Body of pancreas (tissue), 4 donors: ENCODE measurements around the gene DHDH. TPM values are rescaled to one million over a fixed set of nuclear protein-coding genes. Genes with fewer than 3 reads are reported as not detected.

Experiments
- ATAC-seq: fragments of 150-250 bp; one replicate; pipeline ENCODE4 v1.9.1; 2016
- DNase-seq, 4 donors: peaks; one replicate each; pipeline ENCODE4 v3.0.0-alpha.2; 2019
- H3K27ac ChIP-seq, 4 donors: fragments of 200-600 bp; sonication (generic); 1 replicate in 3 of 4; 2 replicates in 1 of 4; pipeline versions ENCODE4 v1.5.1 to v1.6.1; 2016 to 2019; ENCODE audit warnings: mild to moderate bottlenecking in 1 of 4, mixed read lengths in 1 of 4, moderate library complexity in 1 of 4
- H3K27me3 ChIP-seq, 2 donors: fragments of 200-600 bp; sonication (generic); one replicate each; pipeline ENCODE4 v1.6.0; 2016; ENCODE audit warnings: mild to moderate bottlenecking in 1 of 2
- H3K36me3 ChIP-seq, 2 donors: fragments of 200-600 bp; sonication (generic); replicated peaks in 1 of 2; 2 replicates each; pipeline ENCODE4 v1.5.1; 2016; ENCODE audit warnings: low read depth in 2 of 2; ENCODE audit not compliant: insufficient read depth in 1 of 2
- H3K4me1 ChIP-seq: fragments of 200-600 bp; sonication (generic); one replicate; pipeline ENCODE4 v1.6.0; 2016
- H3K4me3 ChIP-seq, 2 donors: fragments of 200-600 bp; sonication (generic); 1 replicate in 1 of 2; 2 replicates in 1 of 2; pipeline ENCODE4 v1.5.1; 2016 to 2019
- H3K9me3 ChIP-seq, 3 donors: fragments of 200-600 bp; sonication (generic); 1 replicate in 2 of 3; 2 replicates in 1 of 3; pipeline ENCODE4 v1.5.1; 2016
- CTCF ChIP-seq, 7 experiments: fragments of 450-650 bp in 4 of 7; fragments of 200-600 bp in 3 of 7; sonication (generic) in 3 of 7; IDR thresholded peaks; one replicate each; pipeline ENCODE4 v1.5.1; 2016 to 2019; ENCODE audit warnings: antibody characterized with exemption in 7 of 7
- POLR2A ChIP-seq, 3 donors: fragments of 450-650 bp; IDR thresholded peaks; one replicate each; pipeline ENCODE4 v1.6.1; 2016; ENCODE audit warnings: antibody characterized with exemption in 3 of 3, mild to moderate bottlenecking in 2 of 3
- WGBS, 2 donors: methylation state at CpG; one replicate each; pipeline ENCODE4 v1.1.5; 2017; 5-methylcytosine and 5-hydroxymethylcytosine counted together
- intact Hi-C: fragments of 100-400 bp; cut with DNase I; formaldehyde crosslinking; loops from one replicate; pipeline ENCODE4 v1.15.1; 2023
- total RNA-seq, 2 donors: library from RNA; depleted of rRNA; stranded (reverse); fragments of >200 nt; gene quantifications; one replicate each; pipeline ENCODE4 v1.1.0, GENCODE V29; 2016

Gene DHDH
- total RNA-seq, 2 donors from 2014 or later, result not detected

- no peaks in the 10 kb centered on the region for H3K36me3 ChIP-seq
- ATAC-seq (no peak), DNase-seq (peak in 1 of 4 donors; percentile 24)
- peaks cover 29% of the 10 kb centered on the region for H3K4me1 ChIP-seq
- H3K9me3 ChIP-seq, result no peaks in the 10 kb centered on the region
- H3K4me3 ChIP-seq, result no peak overlapping the region
- H3K27me3 ChIP-seq, result no peaks in the 10 kb centered on the region
- intact Hi-C loops, result no loop called here
- TF ChIP-seq POLR2A (IDR thresholded peaks at IDR 0.05) (no peak), CTCF (IDR thresholded peaks at IDR 0.05) (no peak)
- 89 to 96% methylated on average over 19 of the region's 19 CpGs for WGBS, 2 donors
- no peak overlapping the region for H3K27ac ChIP-seq
Observed at GRCh38 chr19:48961051-48961649, 27.7 kb downstream of the DHDH start.

- intact Hi-C loops, result no loop called here
- peak overlapping the region in 3 of 4 donors; percentile 26 to 89 (median 48) for H3K27ac ChIP-seq
Observed at GRCh38 chr19:48961673-48962028, 28.2 kb downstream of the DHDH start.

GRCh38 chr19:48962029-48962848, 28.7 kb downstream of the DHDH start:
- intact Hi-C loops, result no loop called here
- no peak overlapping the region for H3K4me3 ChIP-seq

More at GRCh38 chr19:48961673-48962028, 28.2 kb downstream of the DHDH start:
- Histone ChIP-seq H3K4me3 (no peak overlapping the region), H3K4me1 (peaks cover 32% of the 10 kb centered on the region), H3K27me3 (no peaks in the 10 kb centered on the region), H3K9me3 (no peaks in the 10 kb centered on the region), H3K36me3 (no peaks in the 10 kb centered on the region)
- 69 to 90% methylated on average over 5 to 11 of the region's 12 CpGs for WGBS, 2 donors
- TF ChIP-seq POLR2A (IDR thresholded peaks at IDR 0.05) (no peak), CTCF (IDR thresholded peaks at IDR 0.05) (no peak)
- ATAC-seq, result no peak
- no peak for DNase-seq

GRCh38 chr19:48962849-48963165, 29.3 kb downstream of the DHDH start:
- Histone ChIP-seq H3K4me1 (peaks cover 39% of the 10 kb centered on the region), H3K36me3 (no peaks in the 10 kb centered on the region), H3K27me3 (no peaks in the 10 kb centered on the region), H3K4me3 (no peak overlapping the region), H3K9me3 (no peaks in the 10 kb centered on the region), H3K27ac (peak overlapping the region in 2 of 4 donors; percentile 89 to 94)
- ATAC-seq (no peak), DNase-seq (no peak)
- intact Hi-C loops, result no loop called here
- 59 to 61% methylated on average over 5 of the region's 7 CpGs for WGBS, 2 donors
- TF ChIP-seq CTCF (IDR thresholded peaks at IDR 0.05), result no peak
- TF ChIP-seq POLR2A (IDR thresholded peaks at IDR 0.05), result no peak

More at GRCh38 chr19:48962029-48962848, 28.7 kb downstream of the DHDH start:
- H3K27ac ChIP-seq, result peak overlapping the region in 3 of 4 donors; percentile 26 to 89 (median 48)
- TF ChIP-seq CTCF (IDR thresholded peaks at IDR 0.05), result no peak
- TF ChIP-seq POLR2A (IDR thresholded peaks at IDR 0.05), result peak in 1 of 3 donors; percentile 68
- no peaks in the 10 kb centered on the region for H3K9me3 ChIP-seq
- H3K36me3 ChIP-seq, result no peaks in the 10 kb centered on the region
- DNase-seq (peak; percentile 26 to 78 (median 41)), ATAC-seq (no peak)
- H3K27me3 ChIP-seq, result no peaks in the 10 kb centered on the region
- peaks cover 38% of the 10 kb centered on the region for H3K4me1 ChIP-seq
- WGBS, 2 donors, result 56 to 84% methylated on average over 13 to 22 of the region's 22 CpGs
